KMS-11 (cell line): ENCODE results near the gene GRB7.
"Not testable (repeated sequence)": the region's sequence is repeated elsewhere in the genome, so short reads cannot be mapped to it uniquely, and the experiment has no call there.

Experiments used
- H2AFZ ChIP-seq: fragments of 200-600 bp; sonication (generic); 2 replicates; pipeline ENCODE4 v1.6.1; 2016; ENCODE audit warnings: antibody characterized with exemption, mixed run types, low read depth
- H3K27ac ChIP-seq: fragments of 200-600 bp; sonication (generic); 2 replicates; pipeline ENCODE4 v1.6.1; 2016; ENCODE audit warnings: mild to moderate bottlenecking, mixed run types
- H3K27me3 ChIP-seq: fragments of 200-600 bp; sonication (generic); 2 replicates; pipeline ENCODE4 v1.6.1; 2017; ENCODE audit warnings: mild to moderate bottlenecking, low read depth, mixed run types, moderate library complexity; ENCODE audit not compliant: insufficient read depth
- H3K36me3 ChIP-seq: fragments of 200-600 bp; sonication (generic); 2 replicates; pipeline ENCODE4 v1.6.1; 2017; ENCODE audit warnings: mild to moderate bottlenecking, mixed run types; ENCODE audit not compliant: insufficient read depth
- H3K4me1 ChIP-seq: fragments of 200-600 bp; sonication (generic); 2 replicates; pipeline ENCODE4 v1.6.1; 2016; ENCODE audit warnings: mild to moderate bottlenecking, low read depth, mixed run types; ENCODE audit not compliant: poor library complexity, severe bottlenecking
- H3K4me2 ChIP-seq: fragments of 200-600 bp; sonication (generic); 2 replicates; pipeline ENCODE4 v1.7.0; 2016; ENCODE audit warnings: mild to moderate bottlenecking, mixed run types
- H3K4me3 ChIP-seq: fragments of 200-600 bp; sonication (generic); IDR thresholded peaks from 2 replicates; pipeline ENCODE4 v1.6.1; 2017; ENCODE audit warnings: low read depth, low read length, mixed read lengths; ENCODE audit not compliant: insufficient read depth
- H3K79me2 ChIP-seq: fragments of 200-600 bp; sonication (generic); 2 replicates; pipeline ENCODE4 v1.6.1; 2016; ENCODE audit warnings: low read depth, mixed run types; ENCODE audit not compliant: insufficient read depth
- H3K9ac ChIP-seq: fragments of 200-600 bp; sonication (generic); 2 replicates; pipeline ENCODE4 v1.6.1; 2016; ENCODE audit warnings: mild to moderate bottlenecking, mixed run types
- H4K20me1 ChIP-seq: fragments of 200-600 bp; sonication (generic); 2 replicates; pipeline ENCODE4 v1.6.1; 2016; ENCODE audit warnings: mild to moderate bottlenecking, mixed run types; ENCODE audit not compliant: insufficient read depth
- TF ChIP-seq, protein P1 (sequence below): fragments of 200-600 bp; sonication (generic); conservative IDR thresholded peaks from 2 replicates; pipeline ENCODE4 v1.6.1; 2017; ENCODE audit warnings: low read depth, mild to moderate bottlenecking, antibody characterized with exemption, low read length, moderate library complexity, mixed read lengths

GRB7 gene

GRCh38 chr17:39695089-39695474, 42.7 kb upstream of the GRB7 start:
- Histone ChIP-seq H2AFZ (no peak overlapping the region), H3K4me3 (no peak overlapping the region), H3K4me2 (no peak overlapping the region), H3K36me3 (no peaks in the 10 kb centered on the region), H3K9ac (no peak overlapping the region), H3K27me3 (no peaks in the 10 kb centered on the region), H3K27ac (no peak overlapping the region), H3K4me1 (no peaks in the 10 kb centered on the region), H4K20me1 (no peaks in the 10 kb centered on the region), H3K79me2 (no peaks in the 10 kb centered on the region)
- TF ChIP-seq, protein P1, sequence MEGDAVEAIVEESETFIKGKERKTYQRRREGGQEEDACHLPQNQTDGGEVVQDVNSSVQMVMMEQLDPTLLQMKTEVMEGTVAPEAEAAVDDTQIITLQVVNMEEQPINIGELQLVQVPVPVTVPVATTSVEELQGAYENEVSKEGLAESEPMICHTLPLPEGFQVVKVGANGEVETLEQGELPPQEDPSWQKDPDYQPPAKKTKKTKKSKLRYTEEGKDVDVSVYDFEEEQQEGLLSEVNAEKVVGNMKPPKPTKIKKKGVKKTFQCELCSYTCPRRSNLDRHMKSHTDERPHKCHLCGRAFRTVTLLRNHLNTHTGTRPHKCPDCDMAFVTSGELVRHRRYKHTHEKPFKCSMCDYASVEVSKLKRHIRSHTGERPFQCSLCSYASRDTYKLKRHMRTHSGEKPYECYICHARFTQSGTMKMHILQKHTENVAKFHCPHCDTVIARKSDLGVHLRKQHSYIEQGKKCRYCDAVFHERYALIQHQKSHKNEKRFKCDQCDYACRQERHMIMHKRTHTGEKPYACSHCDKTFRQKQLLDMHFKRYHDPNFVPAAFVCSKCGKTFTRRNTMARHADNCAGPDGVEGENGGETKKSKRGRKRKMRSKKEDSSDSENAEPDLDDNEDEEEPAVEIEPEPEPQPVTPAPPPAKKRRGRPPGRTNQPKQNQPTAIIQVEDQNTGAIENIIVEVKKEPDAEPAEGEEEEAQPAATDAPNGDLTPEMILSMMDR, result no peak

- Histone ChIP-seq H3K4me3 (no peak overlapping the region), H4K20me1 (no peaks in the 10 kb centered on the region), H3K4me1 (peaks cover 4% of the 10 kb centered on the region), H3K79me2 (no peaks in the 10 kb centered on the region), H2AFZ (no peak overlapping the region), H3K9ac (no peak overlapping the region), H3K36me3 (no peaks in the 10 kb centered on the region), H3K4me2 (no peak overlapping the region), H3K27me3 (no peaks in the 10 kb centered on the region), H3K27ac (no peak overlapping the region)
- TF ChIP-seq, protein P1, result no peak
Observed at GRCh38 chr17:39696731-39697130, 41.0 kb upstream of the GRB7 start.

- Histone ChIP-seq H3K4me2 (no peak overlapping the region), H4K20me1 (no peaks in the 10 kb centered on the region), H3K9ac (no peak overlapping the region), H3K27me3 (no peaks in the 10 kb centered on the region), H3K27ac (no peak overlapping the region), H3K79me2 (no peaks in the 10 kb centered on the region), H2AFZ (no peak overlapping the region), H3K36me3 (no peaks in the 10 kb centered on the region), H3K4me3 (no peak overlapping the region), H3K4me1 (peaks cover 16% of the 10 kb centered on the region)
- TF ChIP-seq, protein P1, result no peak
Observed at GRCh38 chr17:39697961-39698360, 39.8 kb upstream of the GRB7 start.

DNA sequence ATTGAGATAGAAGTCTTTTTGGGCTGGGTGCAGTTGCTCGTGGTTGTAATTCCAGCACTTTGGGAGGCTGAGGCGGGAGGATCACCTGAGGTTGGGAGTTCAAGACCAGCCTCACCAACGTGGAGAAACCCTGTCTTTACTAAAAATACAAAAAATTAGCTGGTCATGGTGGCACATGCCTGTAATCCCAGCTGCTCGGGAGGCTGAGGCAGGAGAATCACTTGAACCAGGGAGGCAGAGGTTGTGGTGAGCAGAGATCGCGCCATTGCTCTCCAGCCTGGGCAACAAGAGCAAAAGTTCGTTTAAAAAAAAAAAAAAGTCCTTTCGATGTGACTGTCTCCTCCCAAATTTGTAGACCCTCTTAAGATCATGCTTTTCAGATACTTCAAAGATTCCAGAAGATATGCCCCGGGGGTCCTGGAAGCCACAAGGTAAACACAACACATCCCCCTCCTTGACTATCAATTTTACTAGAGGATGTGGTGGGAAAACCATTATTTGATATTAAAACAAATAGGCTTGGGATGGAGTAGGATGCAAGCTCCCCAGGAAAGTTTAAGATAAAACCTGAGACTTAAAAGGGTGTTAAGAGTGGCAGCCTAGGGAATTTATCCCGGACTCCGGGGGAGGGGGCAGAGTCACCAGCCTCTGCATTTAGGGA, 38.5 kb upstream of the GRB7 start:
- H3K27ac ChIP-seq, H4K20me1 ChIP-seq, H3K36me3 ChIP-seq, H3K4me2 ChIP-seq, H3K4me3 ChIP-seq, H2AFZ ChIP-seq, H3K27me3 ChIP-seq, H3K79me2 ChIP-seq, H3K9ac ChIP-seq: not testable (repeated sequence)
- peaks cover 29% of the 10 kb centered on the region for H3K4me1 ChIP-seq

DNA sequence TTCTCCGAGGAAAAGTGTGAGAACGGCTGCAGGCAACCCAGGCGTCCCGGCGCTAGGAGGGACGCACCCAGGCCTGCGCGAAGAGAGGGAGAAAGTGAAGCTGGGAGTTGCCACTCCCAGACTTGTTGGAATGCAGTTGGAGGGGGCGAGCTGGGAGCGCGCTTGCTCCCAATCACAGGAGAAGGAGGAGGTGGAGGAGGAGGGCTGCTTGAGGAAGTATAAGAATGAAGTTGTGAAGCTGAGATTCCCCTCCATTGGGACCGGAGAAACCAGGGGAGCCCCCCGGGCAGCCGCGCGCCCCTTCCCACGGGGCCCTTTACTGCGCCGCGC, 38.0 kb upstream of the GRB7 start, which contains the start of gene ERBB2:
ERBB2 (plus strand) TSS at position 247 of the 330 bp plus-strand sequence. CDS start 175 bp downstream, outside the sequence.
- H3K4me2 ChIP-seq, result no peak within 1 kb of the TSS
- H3K4me3 ChIP-seq, result no peak within 1 kb of the TSS
- no peaks in the 10 kb centered on the region for H4K20me1 ChIP-seq
- no peaks in the 10 kb centered on the region for H3K79me2 ChIP-seq
- no peak within 1 kb of the TSS for H2AFZ ChIP-seq
- TF ChIP-seq, protein P1, result no peak
- H3K4me1 ChIP-seq, result peaks cover 34% of the 10 kb centered on the region
- no peak within 1 kb of the TSS for H3K27ac ChIP-seq
- no peaks in the 10 kb centered on the region for H3K27me3 ChIP-seq
- no peaks in the 10 kb centered on the region for H3K36me3 ChIP-seq
- H3K9ac ChIP-seq, result no peak within 1 kb of the TSS
